GM19043 (cell line): ENCODE data around the gene LYPD6B.

Experiments used
- ATAC-seq: cut with Tn5 transposase; IDR thresholded peaks from one replicate; pipeline ENCODE4 v1.9.1; 2021; ENCODE audit warnings: low read depth; ENCODE audit not compliant: unreplicated experiment

The LYPD6B gene

GRCh38 chr2:149068996-149069888, 30.7 kb downstream of the LYPD6B start:
- no peak for ATAC-seq

DNA sequence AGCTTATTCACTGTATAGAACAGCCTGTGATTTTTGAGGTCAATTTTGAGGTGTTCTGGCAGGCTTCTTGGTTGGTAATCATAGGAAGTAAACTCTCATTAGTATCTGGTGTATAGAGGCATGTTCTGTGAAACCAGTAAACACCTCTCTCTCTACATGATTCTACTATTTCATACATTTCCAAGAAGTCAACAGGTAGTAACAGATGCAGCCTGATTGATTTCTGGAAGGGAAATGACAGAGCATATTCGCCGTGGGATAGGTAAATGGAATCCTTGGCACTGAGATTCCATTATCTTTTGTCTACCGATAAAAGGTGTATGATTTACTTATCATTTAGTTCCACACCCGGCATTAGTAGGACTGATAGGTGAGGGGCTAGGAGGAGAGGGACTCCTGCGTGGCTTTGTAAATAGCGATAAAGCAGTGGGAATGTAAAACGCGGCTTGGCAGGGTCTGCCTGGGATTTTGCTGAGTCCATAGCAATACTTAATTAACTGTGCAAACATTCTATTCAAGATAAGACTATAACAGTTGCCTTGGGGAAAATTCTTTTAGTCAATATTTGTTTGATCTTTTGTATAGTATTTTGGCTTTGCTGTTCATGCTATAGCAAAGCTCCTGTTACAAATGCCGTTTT, 32.3 kb downstream of the LYPD6B start:
- no peak for ATAC-seq

DNA sequence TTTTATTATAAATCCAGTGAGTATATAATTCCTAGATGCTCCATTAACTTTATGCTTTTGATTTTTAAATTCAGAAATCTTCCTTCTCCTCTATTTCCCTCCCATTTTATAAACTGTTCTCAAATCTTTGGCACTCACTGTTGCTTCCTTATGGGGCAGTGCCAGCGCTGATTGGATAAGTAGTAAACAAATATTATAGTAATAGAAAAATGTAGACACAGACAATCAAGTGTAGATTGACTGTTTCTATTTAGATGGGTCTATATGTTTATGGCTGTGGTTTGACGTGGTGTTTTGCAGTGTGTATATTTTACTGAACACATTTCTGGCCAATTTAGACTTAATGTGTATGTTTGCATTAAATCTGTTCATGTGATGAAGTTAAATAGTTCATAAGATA, 36.6 kb downstream of the LYPD6B start:
- no peak for ATAC-seq

DNA sequence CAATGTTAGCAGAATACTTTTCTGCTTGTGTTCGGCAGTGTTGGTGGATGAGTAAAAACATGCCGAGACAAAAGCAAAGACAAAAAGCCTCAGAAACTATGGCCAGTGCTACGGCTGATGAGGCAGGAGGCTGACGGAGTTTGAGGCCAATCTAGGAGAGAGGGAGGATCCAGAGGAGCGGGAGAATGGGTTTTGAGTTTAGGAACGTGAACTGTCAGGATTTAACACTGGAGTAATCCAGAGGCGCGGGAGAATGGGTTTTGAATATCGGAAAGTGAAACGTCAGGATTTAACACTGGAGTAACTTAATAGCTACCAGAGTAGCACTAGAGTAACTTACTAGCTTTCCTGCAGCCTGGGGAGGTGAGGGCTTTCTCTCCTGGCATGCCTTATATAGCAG, 37.4 kb downstream of the LYPD6B start:
- ATAC-seq: no peak

DNA sequence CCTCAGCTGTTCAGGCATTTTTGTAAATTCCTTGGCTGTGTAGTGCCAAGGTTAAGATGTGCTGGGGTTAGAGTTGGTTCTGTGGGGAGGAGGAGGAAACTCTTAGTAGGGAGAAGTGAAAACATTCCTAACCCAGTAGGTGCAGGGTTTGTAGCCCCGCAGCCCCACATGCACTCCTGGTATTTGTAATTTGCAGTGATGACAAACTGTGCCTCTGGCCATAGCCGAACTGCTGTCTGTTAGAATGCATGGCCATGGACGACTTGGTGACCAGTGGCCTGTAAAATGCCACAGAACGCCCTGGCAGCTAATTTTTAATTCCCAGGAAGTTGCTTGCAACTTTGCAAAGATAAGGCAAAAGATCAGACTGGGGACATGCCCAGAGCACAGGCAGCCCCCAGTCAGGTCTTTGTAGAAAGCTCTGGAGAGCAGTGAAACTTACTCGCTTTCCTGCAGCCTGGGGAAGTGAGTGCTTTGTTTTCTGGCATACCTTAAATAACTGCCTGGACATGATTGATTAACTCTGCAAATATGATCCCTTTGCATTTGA, 38.4 kb downstream of the LYPD6B start:
- ATAC-seq: no peak

GRCh38 chr2:149077861-149078260, 39.4 kb downstream of the LYPD6B start:
- ATAC-seq: no peak

- no peak for ATAC-seq
Observed at GRCh38 chr2:149080099-149080498, 41.6 kb downstream of the LYPD6B start.

DNA sequence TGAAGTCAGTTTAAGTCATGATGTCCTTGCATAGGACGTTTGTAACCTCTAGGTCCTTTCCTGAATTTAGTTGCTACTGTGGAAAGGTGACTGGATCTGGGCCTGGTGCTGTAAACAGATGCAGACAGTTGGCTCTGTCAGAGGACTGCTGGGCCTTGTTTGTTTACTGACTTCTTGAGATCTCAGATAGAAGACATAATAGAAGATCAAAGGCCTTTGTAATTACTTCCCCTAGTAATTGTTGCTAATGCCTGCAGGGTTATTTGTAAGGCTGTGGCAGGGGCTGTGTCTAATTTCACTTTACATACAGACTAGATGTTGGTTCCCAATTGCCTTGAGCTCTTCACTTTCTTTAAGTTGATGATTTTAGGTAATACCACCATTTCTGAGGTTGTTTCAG, 42.5 kb downstream of the LYPD6B start:
- ATAC-seq: no peak

DNA sequence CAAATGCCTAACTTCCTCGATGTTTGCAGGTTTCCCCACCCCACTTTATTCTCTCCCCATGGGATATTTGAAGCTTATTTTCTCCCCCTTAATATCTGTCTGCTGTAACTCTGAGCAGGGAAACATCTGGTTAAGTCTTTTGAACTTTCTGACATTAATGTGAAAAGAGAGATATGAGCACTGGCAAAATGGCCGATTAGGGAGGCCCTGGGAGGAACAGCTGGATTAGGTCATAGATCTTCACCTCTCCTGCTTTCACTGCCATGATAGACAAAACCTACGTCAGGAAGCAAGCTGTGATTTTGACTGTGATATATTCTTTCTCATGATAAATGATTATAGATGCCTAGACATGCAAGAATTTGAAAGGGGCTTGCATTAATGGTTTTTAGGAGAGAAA, 43.6 kb downstream of the LYPD6B start:
- no peak for ATAC-seq

GRCh38 chr2:149082735-149083134, 44.2 kb downstream of the LYPD6B start:
- no peak for ATAC-seq

DNA sequence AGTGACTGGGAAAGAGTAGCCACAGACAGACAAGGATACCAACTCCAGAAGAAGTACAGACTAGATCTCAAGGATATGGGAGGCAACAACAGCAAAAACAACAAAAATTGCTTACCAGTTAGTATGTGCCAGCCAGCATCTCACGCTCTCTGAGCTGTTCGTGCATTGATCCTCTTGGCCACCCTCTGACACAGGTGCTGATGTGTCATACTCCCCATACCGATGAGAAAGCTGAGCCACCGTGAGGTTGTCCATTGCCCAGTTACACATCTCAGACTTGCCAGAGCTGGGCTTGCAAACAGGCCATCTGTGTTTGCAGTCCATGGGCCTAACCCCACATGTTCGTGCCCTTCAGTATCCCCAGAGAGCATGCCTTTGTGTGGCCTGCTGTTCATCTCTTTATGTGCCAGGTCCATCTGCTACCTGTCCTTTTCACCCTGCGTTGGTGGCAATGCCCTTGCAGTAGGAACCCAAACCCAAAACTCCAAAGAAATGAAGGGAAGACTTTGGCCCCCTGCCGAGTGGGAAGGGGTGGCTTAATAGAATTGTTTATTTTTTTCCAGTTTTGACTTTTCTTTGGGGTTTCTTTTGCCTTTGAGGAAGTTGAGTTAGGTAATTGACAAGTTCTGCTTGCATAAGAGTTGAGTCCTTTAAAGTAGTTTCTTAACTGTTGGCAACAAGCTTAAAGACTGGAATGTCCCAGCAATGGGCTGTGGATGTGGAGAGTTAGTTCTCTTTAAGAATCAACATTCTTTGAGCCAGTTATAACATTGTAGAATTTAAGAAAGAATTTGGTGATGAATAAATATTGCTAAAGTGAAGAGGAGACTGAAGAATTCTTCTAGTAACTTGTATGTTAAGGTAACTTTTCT, 46.7 kb downstream of the LYPD6B start:
- ATAC-seq: no peak

DNA sequence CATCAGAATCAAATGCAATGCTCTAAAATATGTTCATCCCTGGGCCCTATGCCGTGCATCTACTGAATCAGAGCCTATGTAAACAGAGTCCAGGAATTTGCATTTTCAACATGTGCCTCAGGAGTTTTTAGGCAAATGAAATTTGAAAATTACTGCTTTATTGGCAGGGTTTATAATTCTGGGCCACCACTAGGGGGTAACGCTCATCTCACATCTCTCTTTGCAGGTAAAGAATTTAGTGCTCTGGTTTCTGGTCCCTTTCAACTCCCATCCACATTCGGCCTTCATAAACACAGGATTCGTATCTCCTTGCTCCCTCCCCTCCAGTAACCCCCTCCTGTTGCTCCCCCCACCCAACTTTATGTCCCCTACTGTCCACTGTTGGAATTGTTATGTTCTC, 49.3 kb downstream of the LYPD6B start:
- ATAC-seq: no peak

DNA sequence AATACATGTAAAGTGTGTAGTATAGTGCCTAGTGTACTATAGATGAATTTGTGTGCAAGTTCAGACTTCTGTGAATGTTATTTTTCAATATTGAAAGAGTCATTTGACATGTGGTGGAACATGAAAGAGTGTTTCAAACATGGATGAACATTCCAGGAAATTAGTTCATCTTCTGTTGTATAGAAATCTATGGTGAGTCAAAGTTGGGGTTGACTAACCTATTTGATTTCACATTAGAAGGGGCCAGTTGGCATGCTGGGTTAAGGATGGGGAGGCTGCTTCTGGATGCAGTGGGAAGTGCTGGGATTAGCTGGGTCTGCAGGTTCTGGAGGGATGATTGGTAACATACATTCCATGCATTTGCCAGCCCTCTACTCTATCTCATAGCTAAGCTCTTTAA, 50.6 kb downstream of the LYPD6B start:
- ATAC-seq: no peak

DNA sequence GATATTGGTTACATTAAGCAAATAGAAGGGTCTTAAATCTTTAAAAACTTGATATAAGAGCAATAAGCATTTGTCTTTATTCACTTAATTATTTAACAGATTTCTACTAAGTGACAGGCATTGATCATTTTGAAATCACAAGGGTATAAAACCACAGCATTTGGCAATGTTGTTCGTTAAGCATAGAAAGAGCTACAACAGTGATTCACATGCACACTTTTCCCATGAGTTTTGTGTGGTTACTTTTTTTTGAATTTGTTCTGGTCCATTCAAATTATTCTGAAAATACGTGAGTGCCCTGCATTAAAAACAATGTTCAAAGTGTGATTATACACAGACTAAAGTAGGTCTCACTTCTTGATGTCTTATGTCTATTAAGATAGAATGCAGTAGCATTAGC, 52.2 kb downstream of the LYPD6B start:
- ATAC-seq: no peak

DNA sequence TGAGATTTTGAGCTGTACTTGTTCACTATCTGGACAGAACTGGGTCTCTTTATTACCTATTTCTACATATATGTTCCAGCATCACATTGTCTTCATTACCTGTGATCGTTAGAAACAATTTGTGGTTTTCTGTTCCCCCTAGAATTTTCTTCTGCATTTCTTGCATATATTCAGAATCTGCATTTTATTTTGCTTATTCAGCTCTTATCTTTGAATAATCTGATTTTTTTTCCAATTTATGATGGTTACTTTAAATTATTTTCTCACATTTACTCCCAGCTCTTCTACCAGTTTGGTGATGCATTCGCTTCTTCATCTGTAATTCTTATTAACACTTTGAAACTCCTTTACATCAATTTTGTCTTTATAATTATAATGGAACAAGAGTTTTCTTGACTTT, 55.1 kb downstream of the LYPD6B start:
- ATAC-seq: no peak

DNA sequence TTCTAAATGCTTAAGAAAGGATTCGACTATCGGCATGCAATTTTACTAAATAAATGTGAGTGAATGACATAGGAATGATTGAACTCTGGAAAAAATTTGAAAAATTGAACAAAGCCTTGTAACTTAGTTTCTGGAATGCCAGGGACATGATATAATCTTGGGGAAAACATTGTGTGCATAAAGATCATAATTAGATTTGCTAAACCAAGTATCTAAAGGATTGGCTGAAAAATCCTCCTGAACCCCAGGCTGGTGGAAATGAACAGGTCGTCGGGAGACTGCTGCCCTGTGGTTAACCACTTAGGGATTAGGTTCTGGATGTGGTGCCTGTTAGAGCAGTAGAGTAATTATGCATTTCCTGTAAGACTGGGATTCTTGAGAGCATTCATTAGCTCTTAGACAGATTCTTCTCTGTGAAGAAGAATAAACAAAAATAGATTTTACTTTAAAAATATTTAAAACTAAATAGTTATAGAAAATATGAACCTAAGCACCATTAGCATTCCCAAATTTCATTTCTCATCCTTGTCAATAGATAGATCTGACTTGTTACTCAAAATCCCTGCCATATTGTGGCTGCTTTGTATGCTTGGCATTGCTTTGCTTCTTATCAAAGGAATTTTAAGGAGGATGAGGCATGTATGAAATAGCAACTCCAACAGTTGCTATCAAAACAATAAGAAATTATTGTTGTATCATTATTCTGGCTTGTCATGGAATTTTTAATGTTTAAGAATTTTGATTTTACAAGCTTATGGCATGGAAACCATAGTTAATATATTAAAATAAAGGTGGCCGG, 55.9 kb downstream of the LYPD6B start:
- no peak for ATAC-seq

DNA sequence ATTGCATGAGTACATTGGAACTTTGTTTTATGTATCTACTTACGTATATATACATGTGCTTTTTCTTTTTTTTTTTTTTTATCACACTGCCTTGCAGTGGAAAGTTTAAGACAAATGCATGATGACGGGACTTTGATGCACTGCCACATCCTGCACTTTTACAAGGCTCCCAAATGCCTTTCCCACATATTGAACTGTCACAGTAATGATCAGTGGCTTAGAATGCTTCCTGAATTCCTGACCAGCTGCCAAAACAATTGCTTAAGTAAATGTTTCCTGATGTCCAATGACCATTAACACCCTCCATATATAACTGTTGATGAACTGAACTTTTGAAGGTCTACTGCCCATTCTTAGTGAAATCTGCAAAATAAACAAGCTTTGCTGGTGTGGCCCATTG, 60.2 kb downstream of the LYPD6B start:
- no peak for ATAC-seq

GRCh38 chr2:149099298-149099697, 60.8 kb downstream of the LYPD6B start:
- no peak for ATAC-seq

DNA sequence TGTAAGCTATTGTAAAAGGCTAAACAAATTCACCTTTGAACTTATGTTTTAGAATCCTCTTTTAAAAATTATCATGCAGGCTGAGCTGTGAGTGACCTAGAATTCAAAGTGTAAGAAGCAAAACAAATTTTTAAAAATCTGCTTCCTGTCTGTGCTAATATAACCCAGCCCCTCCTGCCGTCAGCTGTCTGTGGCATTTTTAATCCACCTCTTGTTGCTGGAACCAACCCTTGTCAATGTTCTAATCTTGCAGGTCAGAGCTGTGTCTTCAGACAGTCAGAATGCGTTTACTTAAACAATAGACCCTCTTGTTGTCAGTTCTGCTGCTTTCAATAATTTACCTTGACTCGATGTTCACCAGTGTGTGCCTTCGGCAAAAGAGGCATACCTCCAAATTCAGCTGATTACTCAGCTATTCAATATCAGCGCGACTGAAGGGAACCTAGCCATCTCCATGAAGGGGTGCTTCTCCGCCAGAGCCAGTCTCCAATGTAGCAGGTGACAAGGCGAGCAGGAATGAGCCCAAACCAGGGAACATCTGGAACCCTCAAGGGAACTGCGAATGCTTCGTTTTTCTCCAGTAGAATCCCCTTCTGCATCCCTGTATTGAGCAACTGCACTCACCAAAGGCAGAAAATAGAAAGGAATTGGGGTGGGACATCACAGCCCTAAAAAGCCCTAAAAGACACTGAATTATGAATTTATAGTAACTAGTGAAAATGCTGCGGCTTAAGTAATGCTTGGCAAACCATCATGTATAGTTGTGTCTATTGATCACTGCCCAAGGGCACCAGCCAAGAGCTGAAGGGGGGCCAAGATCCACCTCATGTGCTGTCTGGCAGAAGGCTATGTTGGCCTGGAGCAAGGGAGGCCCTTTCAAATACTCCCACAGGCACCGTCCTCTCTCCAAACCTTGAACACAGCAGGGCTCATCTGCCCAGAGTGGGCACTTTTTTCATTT, 62.5 kb downstream of the LYPD6B start:
- no peak for ATAC-seq
